Measurements from ENCODE around the gene CLK3.
"Not testable (repeated sequence)": the region's sequence is repeated elsewhere in the genome, so short reads cannot be mapped to it uniquely, and the experiment has no call there.

The CLK3 gene

GRCh38 chr15:74646480-74646879 is 30.8 kb downstream of the CLK3 start:
- no peak for DNase-seq

GRCh38 chr15:74648051-74648842 is 32.6 kb downstream of the CLK3 start:
- no peak for DNase-seq

- DNase-seq, result no peak
Observed at GRCh38 chr15:74651242-74651741, 35.7 kb downstream of the CLK3 start.

- no peak for DNase-seq
Observed at GRCh38 chr15:74653426-74654102, 37.9 kb downstream of the CLK3 start.

- no peak for DNase-seq
Observed at GRCh38 chr15:74655424-74655823, 39.8 kb downstream of the CLK3 start.

- DNase-seq, result no peak
Observed at GRCh38 chr15:74656935-74657535, 41.4 kb downstream of the CLK3 start.

GRCh38 chr15:74657846-74658245 is 42.2 kb downstream of the CLK3 start:
- DNase-seq, result no peak

- DNase-seq, result not testable (repeated sequence)
Observed at GRCh38 chr15:74661280-74661679, 45.6 kb downstream of the CLK3 start.

GRCh38 chr15:74662064-74662860 is 46.6 kb downstream of the CLK3 start:
- no peak for DNase-seq

GRCh38 chr15:74663303-74664027 is 47.8 kb downstream of the CLK3 start:
- no peak for DNase-seq

GRCh38 chr15:74664028-74664616 is 48.5 kb downstream of the CLK3 start:
- DNase-seq, result no peak

GRCh38 chr15:74664670-74665069 is 49.0 kb downstream of the CLK3 start:
- no peak for DNase-seq

GRCh38 chr15:74667975-74668374 is 52.3 kb downstream of the CLK3 start:
- no peak for DNase-seq

- no peak for DNase-seq
Observed at GRCh38 chr15:74669627-74670026, 54.0 kb downstream of the CLK3 start.

GRCh38 chr15:74674161-74674560 is 58.5 kb downstream of the CLK3 start:
- no peak for DNase-seq

- no peak for DNase-seq
Observed at GRCh38 chr15:74676801-74677200, 61.2 kb downstream of the CLK3 start.

All from NCI-H510A (cell line).